Thyroid gland (tissue), 4 donors: ENCODE results near the gene RAB21. TPM values are rescaled to one million over a fixed set of nuclear protein-coding genes. Genes with fewer than 3 reads are reported as not detected.
"Not testable (repeated sequence)": the region's sequence is repeated elsewhere in the genome, so short reads cannot be mapped to it uniquely, and the experiment has no call there.

Experiments used
- DNase-seq, 2 donors: peaks; one replicate each; pipeline ENCODE4 v3.0.0-alpha.2; 2019
- H3K27ac ChIP-seq, 3 donors: fragments of 200-600 bp; sonication (generic); 1 replicate in 2 of 3; 2 replicates in 1 of 3; pipeline ENCODE4 v1.5.1; 2016 to 2019; ENCODE audit warnings: mild to moderate bottlenecking in 1 of 3, moderate library complexity in 1 of 3
- H3K27me3 ChIP-seq: fragments of 200-600 bp; sonication (generic); one replicate; pipeline ENCODE4 v1.5.1; 2019
- H3K36me3 ChIP-seq, 2 donors: fragments of 200-600 bp; sonication (generic); one replicate each; pipeline ENCODE4 v1.5.1; 2016 to 2019
- H3K4me1 ChIP-seq, 2 donors: fragments of 200-600 bp; sonication (generic); one replicate each; pipeline ENCODE4 v1.5.1; 2017 to 2019
- H3K4me3 ChIP-seq, 3 donors: fragments of 200-600 bp; sonication (generic); replicated peaks in 1 of 3; 1 replicate in 2 of 3; 2 replicates in 1 of 3; pipeline ENCODE4 v1.5.1; 2016; ENCODE audit warnings: mild to moderate bottlenecking in 1 of 3
- H3K9me3 ChIP-seq: fragments of 200-600 bp; sonication (generic); one replicate; pipeline ENCODE4 v1.5.1; 2017
- CTCF ChIP-seq, 6 experiments: fragments of 200-600 bp in 3 of 6; fragments of 450-650 bp in 3 of 6; sonication (generic) in 3 of 6; IDR thresholded peaks; one replicate each; pipeline ENCODE4 v1.5.1; 2016 to 2019; ENCODE audit warnings: antibody characterized with exemption in 6 of 6, mild to moderate bottlenecking in 2 of 6, inconsistent platforms in 1 of 6, moderate library complexity in 1 of 6
- POLR2A ChIP-seq, 2 donors: fragments of 450-650 bp; IDR thresholded peaks; one replicate each; pipeline ENCODE4 v1.6.1; 2017; ENCODE audit warnings: antibody characterized with exemption in 2 of 2, mild to moderate bottlenecking in 2 of 2, moderate library complexity in 1 of 2
- WGBS, 2 donors: methylation state at CpG; one replicate each; pipeline ENCODE4 v1.1.5; 2017; 5-methylcytosine and 5-hydroxymethylcytosine counted together
- intact Hi-C: fragments of 100-400 bp; cut with DNase I; formaldehyde crosslinking; loops from one replicate; pipeline ENCODE4 v1.15.1; 2023
- total RNA-seq, 4 donors: library from RNA; depleted of rRNA; stranded (reverse); fragments of >200 nt; gene quantifications; one replicate each; pipeline ENCODE4 v1.2.3, GENCODE V29; 2016

RAB21 gene
- total RNA-seq, 4 donors from 2014 or later, result 16.0 to 55.1 (median 28.1) TPM

GRCh38 chr12:71810921-71811320 is 56.3 kb downstream of the RAB21 start:
- DNase-seq, result no peak
- Histone ChIP-seq H3K27me3 (no peaks in the 10 kb centered on the region), H3K4me1 (no peaks in the 10 kb centered on the region), H3K36me3 (no peaks in the 10 kb centered on the region), H3K27ac (no peak overlapping the region), H3K4me3 (no peak overlapping the region), H3K9me3 (no peaks in the 10 kb centered on the region)
- 66% methylated on average over 3 of the region's 3 CpGs for WGBS, 2 donors
- intact Hi-C loops, result no loop called here
- no peak for TF ChIP-seq POLR2A (IDR thresholded peaks at IDR 0.05)
- no peak for TF ChIP-seq CTCF (IDR thresholded peaks at IDR 0.05)

- WGBS, 2 donors, result 80 to 81% methylated on average over 6 of the region's 6 CpGs
- H3K36me3 ChIP-seq, intact Hi-C loops, H3K9me3 ChIP-seq, H3K27ac ChIP-seq, H3K27me3 ChIP-seq, H3K4me1 ChIP-seq, H3K4me3 ChIP-seq, DNase-seq: not testable (repeated sequence)
Measured at GRCh38 chr12:71815242-71815641, 60.6 kb downstream of the RAB21 start.

GRCh38 chr12:71822088-71822487 is 67.4 kb downstream of the RAB21 start:
- H3K27ac ChIP-seq, H3K36me3 ChIP-seq, intact Hi-C loops, H3K27me3 ChIP-seq, H3K9me3 ChIP-seq, DNase-seq, H3K4me1 ChIP-seq, H3K4me3 ChIP-seq: not testable (repeated sequence)
- 93 to 94% methylated on average over 3 of the region's 3 CpGs for WGBS, 2 donors

GRCh38 chr12:71828813-71829212 is 74.2 kb downstream of the RAB21 start:
- H3K4me1 ChIP-seq, result no peaks in the 10 kb centered on the region
- H3K9me3 ChIP-seq, result no peaks in the 10 kb centered on the region
- H3K27ac ChIP-seq, result no peak overlapping the region
- H3K4me3 ChIP-seq, result no peak overlapping the region
- intact Hi-C loops, result no loop called here
- H3K36me3 ChIP-seq, result no peaks in the 10 kb centered on the region
- no peaks in the 10 kb centered on the region for H3K27me3 ChIP-seq
- no peak for DNase-seq
- WGBS, 2 donors, result 91 to 93% methylated on average over 2 of the region's 2 CpGs
- no peak for TF ChIP-seq CTCF (IDR thresholded peaks at IDR 0.05)
- no peak for TF ChIP-seq POLR2A (IDR thresholded peaks at IDR 0.05)

- Histone ChIP-seq H3K4me3 (no peak overlapping the region), H3K9me3 (no peaks in the 10 kb centered on the region), H3K36me3 (no peaks in the 10 kb centered on the region), H3K27ac (no peak overlapping the region), H3K4me1 (peaks cover 11% of the 10 kb centered on the region in 2 donors), H3K27me3 (no peaks in the 10 kb centered on the region)
- no peak for TF ChIP-seq POLR2A (IDR thresholded peaks at IDR 0.05)
- TF ChIP-seq CTCF (IDR thresholded peaks at IDR 0.05), result no peak
- no peak for DNase-seq
- WGBS, 2 donors, result 89 to 91% methylated on average over 5 of the region's 5 CpGs
- intact Hi-C loops, result no loop called here
Measured at GRCh38 chr12:71837356-71837755, 82.7 kb downstream of the RAB21 start.

- Histone ChIP-seq H3K27ac (no peak overlapping the region), H3K4me3 (no peak overlapping the region), H3K9me3 (no peaks in the 10 kb centered on the region), H3K36me3 (no peaks in the 10 kb centered on the region), H3K27me3 (no peaks in the 10 kb centered on the region), H3K4me1 (peaks cover 11% of the 10 kb centered on the region in 2 donors)
- 84 to 90% methylated on average over 6 of the region's 6 CpGs for WGBS, 2 donors
- DNase-seq, result no peak
- intact Hi-C loops, result no loop called here
- TF ChIP-seq POLR2A (IDR thresholded peaks at IDR 0.05) (no peak), CTCF (IDR thresholded peaks at IDR 0.05) (no peak)
Measured at GRCh38 chr12:71838231-71838630, 83.6 kb downstream of the RAB21 start.
